ENCODE measurements around the gene INSM2.

GRCh38 chr14:35533357-35534207 lies at the start of gene INSM2:
- TF ChIP-seq CREM (IDR thresholded peaks at IDR 0.05; ENCODE audit: low read depth) (no peak), CHD2 (IDR thresholded peaks at IDR 0.05; ENCODE audit: borderline replicate concordance, low read depth, low read length) (no peak), POLR2A (IDR thresholded peaks at IDR 0.05; ENCODE audit: low read depth, low read length) (no peak), ZNF274 (IDR thresholded peaks at IDR 0.05; ENCODE audit: insufficient read depth, insufficient read length) (no peak), EP300 (IDR thresholded peaks at IDR 0.05; ENCODE audit: borderline replicate concordance in 1 of 2, control insufficient read depth in 1 of 2, low read depth in 2 of 2, low read length in 2 of 2) (no peak), CTCF (IDR thresholded peaks at IDR 0.05 in 2 of 3, conservative IDR thresholded peaks at IDR 0.05 in 1 of 3; ENCODE audit: control insufficient read depth in 2 of 3, extremely low read depth in 1 of 3, insufficient read depth in 1 of 3, low read depth in 3 of 3, low read length in 3 of 3) (0 out of 6 replicates have a peak, but pooled peaks of 1 of the 3 experiments have one; percentile 5), NR2C2 (IDR thresholded peaks at IDR 0.05; ENCODE audit: borderline replicate concordance, control insufficient read depth, insufficient read length, low read depth) (no peak), ZBTB4 (CRISPR knock-in tag; IDR thresholded peaks at IDR 0.05) (no peak), BHLHE40 (IDR thresholded peaks at IDR 0.05; ENCODE audit: borderline replicate concordance in 1 of 2, low read depth in 2 of 2, low read length in 1 of 2) (peak; percentile 31 to 85; a peak in 3 of 4 replicates), EGR1 (IDR thresholded peaks at IDR 0.05; ENCODE audit: borderline replicate concordance in 1 of 2, low read depth in 2 of 2, low read length in 2 of 2) (no peak)

Measured in GM12878 (cell line).